ENCODE results near the gene FAM78B. TPM values are rescaled to one million over a fixed set of nuclear protein-coding genes. Genes with fewer than 3 reads are reported as not detected.

Gene FAM78B
- total RNA-seq, 1 experiment from 2014 or later, result 1.1 TPM

- POLR2A ChIA-PET, result no interaction called here
- no peak overlapping the region for H3K4me3 Mint-ChIP-seq (ENCODE audit: unreplicated experiment)
- no peaks in the 10 kb centered on the region for H3K36me3 Mint-ChIP-seq (ENCODE audit: insufficient read depth, unreplicated experiment)
- H3K4me1 Mint-ChIP-seq (ENCODE audit: insufficient read depth, unreplicated experiment), result no peaks in the 10 kb centered on the region
- no TSS peak for BruUV-seq (replicated peaks)
- TF ChIP-seq CTCF (IDR thresholded peaks at IDR 0.05; ENCODE audit: unreplicated experiment), result no peak
- no peaks in the 10 kb centered on the region for H3K9me3 Mint-ChIP-seq (ENCODE audit: unreplicated experiment)
- intact Hi-C loops (cut with micrococcal nuclease), result no loop called here
- H3K27me3 Mint-ChIP-seq (ENCODE audit: insufficient read depth, unreplicated experiment), result peaks cover 69% of the 10 kb centered on the region
- CTCF ChIA-PET, result no interaction called here
- no peak for DNase-seq (ENCODE audit: unreplicated experiment)
- no peak overlapping the region for H3K27ac Mint-ChIP-seq (ENCODE audit: low read depth, unreplicated experiment)
Measured at GRCh38 chr1:166026555-166026954, 140.2 kb downstream of the FAM78B start.

GRCh38 chr1:166026143-166026542 lies 140.7 kb downstream of the FAM78B start:
- no peak for DNase-seq (ENCODE audit: unreplicated experiment)
- TF ChIP-seq CTCF (IDR thresholded peaks at IDR 0.05; ENCODE audit: unreplicated experiment), result no peak
- no TSS peak for BruUV-seq (replicated peaks)
- no peaks in the 10 kb centered on the region for H3K4me1 Mint-ChIP-seq (ENCODE audit: insufficient read depth, unreplicated experiment)
- CTCF ChIA-PET, result no interaction called here
- POLR2A ChIA-PET, result no interaction called here
- H3K27ac Mint-ChIP-seq (ENCODE audit: low read depth, unreplicated experiment), result no peak overlapping the region
- no peaks in the 10 kb centered on the region for H3K9me3 Mint-ChIP-seq (ENCODE audit: unreplicated experiment)
- peaks cover 65% of the 10 kb centered on the region for H3K27me3 Mint-ChIP-seq (ENCODE audit: insufficient read depth, unreplicated experiment)
- H3K36me3 Mint-ChIP-seq (ENCODE audit: insufficient read depth, unreplicated experiment), result no peaks in the 10 kb centered on the region
- no peak overlapping the region for H3K4me3 Mint-ChIP-seq (ENCODE audit: unreplicated experiment)
- intact Hi-C loops (cut with micrococcal nuclease), result no loop called here

DNA sequence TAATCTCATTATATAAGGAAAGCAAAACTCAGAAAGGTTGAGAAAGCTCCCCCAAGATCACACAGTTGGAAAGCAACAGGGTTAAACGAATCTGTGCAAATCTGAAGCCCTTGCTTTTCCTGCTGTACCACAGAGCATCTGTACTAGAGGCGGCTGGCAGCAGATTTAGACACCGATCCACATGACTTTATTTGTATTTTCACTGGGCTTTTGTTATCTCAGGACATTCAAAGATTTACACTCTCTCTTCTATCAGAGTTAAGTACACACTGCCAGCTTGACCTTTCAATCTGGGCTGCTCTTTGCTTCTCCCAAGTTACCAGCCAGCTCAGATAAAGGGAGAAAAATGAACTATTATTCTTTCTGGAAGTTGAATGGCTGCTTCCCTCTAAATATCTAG lies 146.6 kb downstream of the FAM78B start:
- intact Hi-C loops (cut with micrococcal nuclease), result no loop called here
- POLR2A ChIA-PET, result no interaction called here
- DNase-seq (ENCODE audit: unreplicated experiment), result no peak
- Mint-ChIP-seq H3K36me3 (ENCODE audit: insufficient read depth, unreplicated experiment) (no peaks in the 10 kb centered on the region), H3K27ac (ENCODE audit: low read depth, unreplicated experiment) (no peak overlapping the region), H3K9me3 (ENCODE audit: unreplicated experiment) (no peaks in the 10 kb centered on the region), H3K4me3 (ENCODE audit: unreplicated experiment) (no peak overlapping the region), H3K27me3 (ENCODE audit: insufficient read depth, unreplicated experiment) (peaks cover 54% of the 10 kb centered on the region), H3K4me1 (ENCODE audit: insufficient read depth, unreplicated experiment) (no peaks in the 10 kb centered on the region)
- BruUV-seq (replicated peaks), result no TSS peak
- CTCF ChIA-PET, result interaction anchor here (0.6 to 1.1 kb wide), 2 partner anchors 31 to 459 kb away, joined by 3 to 4 read pairs; no protein-coding TSS in a partner anchor
- TF ChIP-seq CTCF (IDR thresholded peaks at IDR 0.05; ENCODE audit: unreplicated experiment), result no peak

Small RNA genes lying within 50 kb of the gene (microRNA-seq; reads per million reads assigned to microRNA genes)
- gene MIR921, result not detected
